Stimulated activated CD8-positive, alpha-beta memory T cell treated with anti-CD3 and anti-CD28 coated beads, Interleukin-15, amount 100 ng/mL, for 4 hours (primary cell): Measurements from ENCODE around the gene BORCS5.
"Not testable (repeated sequence)": the region's sequence is repeated elsewhere in the genome, so short reads cannot be mapped to it uniquely, and the experiment has no call there.

Experiments
- DNase-seq, 2 donors: peaks; one replicate each; pipeline ENCODE4 v3.0.0-alpha.2; 2020; ENCODE audit warnings: low read depth in 2 of 2

BORCS5 gene

DNA sequence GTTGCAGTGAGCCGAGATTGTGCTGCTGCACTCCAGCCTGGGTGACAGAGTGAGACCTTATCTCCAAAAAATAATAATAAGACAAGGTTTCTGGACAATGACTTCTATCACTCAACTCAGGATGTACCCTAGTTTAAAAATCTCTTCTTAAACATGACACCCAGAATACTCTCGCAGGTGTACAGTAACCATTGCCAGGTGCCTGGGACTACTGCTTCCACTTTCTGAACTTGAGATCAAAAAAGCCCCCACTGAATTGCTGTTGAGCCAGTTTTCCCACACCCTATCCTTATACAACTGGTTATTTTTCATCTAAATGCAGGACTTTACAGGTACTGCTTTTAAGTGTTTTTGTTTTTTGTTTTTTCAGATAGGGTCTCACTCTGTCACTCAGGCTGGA lies 36.3 kb downstream of the BORCS5 start:
- no peak for DNase-seq

DNA sequence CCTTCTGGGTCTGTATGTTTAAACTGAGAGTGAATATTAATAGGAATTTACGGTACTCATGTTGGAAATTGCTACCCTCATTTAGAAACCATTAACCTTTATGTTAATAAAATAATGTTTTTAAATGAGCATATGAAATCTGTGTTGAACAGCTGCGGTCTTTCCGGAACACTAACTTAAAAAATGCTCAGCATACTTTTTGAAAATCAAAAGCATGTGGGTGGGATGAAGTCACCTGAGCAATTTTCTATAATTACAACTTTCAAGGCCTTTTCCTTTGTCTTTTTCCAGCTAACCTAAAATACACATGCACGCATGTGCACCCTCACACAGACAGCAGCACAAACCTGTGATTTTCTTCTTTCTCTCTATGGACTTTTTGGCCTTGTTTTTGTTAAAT lies 39.8 kb downstream of the BORCS5 start:
- no peak for DNase-seq

DNA sequence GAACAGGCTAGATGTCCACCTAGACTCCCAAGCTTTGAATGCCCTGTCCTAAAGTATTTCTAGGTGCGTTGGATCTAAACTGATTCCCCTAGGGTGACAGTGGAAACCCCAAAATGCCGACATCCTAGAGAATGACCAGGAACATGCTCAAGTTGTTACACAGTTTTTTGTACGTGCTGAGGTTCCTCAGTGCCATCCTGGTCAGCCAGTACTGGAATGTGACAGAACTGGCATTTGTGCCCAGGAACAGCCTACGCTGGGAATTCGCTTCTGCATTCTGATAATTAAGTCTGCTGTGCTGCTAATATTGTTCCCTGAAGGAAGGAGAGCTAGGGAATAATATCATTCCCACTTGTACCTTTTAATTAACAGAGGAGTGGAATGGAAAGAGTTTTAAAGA lies 40.3 kb downstream of the BORCS5 start:
- DNase-seq, result no peak

DNA sequence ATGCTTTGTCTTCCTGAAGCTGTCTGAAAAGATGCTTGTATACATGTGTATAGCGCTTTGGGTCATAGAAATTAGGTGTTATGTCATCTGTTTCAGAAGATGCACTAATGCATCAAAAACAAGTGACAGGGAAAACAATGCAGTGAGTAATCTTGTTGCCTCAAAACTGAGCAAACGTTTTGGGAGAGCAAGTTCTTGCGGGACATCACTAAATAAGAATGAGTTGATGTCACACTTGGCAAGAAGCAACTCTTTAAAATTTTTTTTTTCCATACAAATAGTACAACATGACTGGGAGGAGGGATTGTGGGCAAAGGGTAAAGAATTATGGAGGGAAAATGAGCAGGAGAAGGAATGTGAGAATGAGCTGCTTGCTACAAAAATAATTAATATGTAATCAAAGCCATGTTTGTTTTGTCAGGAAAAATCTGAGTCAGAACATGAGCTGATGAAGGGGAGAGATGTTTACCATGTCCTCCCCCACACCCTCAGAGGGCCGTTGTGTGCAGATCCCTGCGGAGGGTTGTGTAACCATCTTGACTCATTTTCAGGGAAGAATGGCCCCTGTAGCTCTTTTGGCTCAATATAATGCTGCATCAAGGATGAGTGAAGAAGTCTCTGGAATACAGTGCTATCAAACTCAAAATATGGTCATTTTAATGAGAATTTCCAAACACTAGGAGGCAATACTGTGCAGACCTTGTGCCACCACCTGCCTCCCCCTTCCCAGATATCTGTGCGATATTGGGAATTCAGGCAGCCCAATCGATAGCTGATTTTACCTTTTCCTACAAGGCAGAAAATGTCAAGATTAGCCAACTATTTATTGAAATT lies 41.4 kb downstream of the BORCS5 start:
- DNase-seq, result no peak

DNA sequence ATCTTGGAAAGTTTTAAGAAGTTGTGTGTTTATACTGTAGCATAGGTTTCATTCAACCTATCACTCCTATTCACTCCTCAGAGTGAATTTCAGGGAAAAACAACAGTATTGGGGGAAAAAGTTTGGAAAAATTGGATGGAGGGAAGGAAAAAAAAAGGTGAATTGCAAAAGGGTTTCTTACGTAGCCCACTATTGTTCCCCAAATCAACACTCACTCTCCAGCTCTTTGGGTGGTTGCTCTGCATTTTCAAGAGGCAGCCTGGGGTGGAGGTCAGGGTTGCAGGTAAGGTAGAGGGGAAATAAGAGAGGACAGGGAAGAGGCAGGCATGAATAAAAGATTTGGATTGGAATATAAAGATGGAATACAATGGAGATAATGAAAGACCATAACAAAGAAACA lies 42.3 kb downstream of the BORCS5 start:
- no peak for DNase-seq

DNA sequence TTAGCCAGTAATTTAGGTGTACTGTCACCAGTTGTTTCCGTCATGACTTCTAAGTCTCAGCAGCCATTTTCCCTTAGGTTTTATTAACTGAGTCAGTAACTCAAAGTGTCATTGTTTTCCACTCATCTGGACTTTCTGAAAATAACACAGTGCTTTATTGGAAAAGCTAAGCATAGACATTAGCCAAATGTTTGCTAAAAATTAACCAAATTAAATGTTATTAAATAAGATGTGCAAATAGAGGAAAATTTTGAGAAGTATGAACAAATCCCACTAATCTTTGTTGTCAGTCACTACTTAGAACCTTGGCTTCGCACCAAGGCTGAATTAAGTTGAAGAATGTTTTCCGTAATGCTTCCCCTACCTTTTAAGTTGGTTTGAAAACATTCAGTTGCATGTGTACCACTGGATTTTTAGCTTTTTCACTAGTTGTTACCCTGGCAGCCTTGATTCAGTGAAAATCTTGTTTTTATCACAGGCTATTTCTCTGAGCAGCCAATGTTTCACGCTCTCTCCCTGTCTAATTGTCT lies 43.0 kb downstream of the BORCS5 start:
- no peak for DNase-seq

DNA sequence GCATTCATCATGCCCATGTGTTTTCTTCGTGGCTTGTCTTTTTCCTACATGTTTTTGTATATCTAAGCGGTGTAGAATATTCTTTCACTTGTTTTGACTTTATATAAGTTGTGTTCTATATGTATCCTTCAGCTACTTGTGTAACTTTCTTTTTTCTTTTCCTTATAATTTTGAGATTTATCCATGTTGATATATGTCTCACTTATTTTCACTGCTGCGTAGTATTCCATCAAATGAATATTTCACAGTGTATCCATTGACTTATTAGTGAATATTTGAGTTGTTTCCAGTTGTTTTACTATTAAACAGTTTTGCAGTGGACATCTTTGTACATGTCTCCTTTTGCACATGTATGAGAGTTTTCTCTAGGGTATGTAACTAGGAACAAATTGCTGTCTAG lies 43.9 kb downstream of the BORCS5 start:
- no peak for DNase-seq

DNA sequence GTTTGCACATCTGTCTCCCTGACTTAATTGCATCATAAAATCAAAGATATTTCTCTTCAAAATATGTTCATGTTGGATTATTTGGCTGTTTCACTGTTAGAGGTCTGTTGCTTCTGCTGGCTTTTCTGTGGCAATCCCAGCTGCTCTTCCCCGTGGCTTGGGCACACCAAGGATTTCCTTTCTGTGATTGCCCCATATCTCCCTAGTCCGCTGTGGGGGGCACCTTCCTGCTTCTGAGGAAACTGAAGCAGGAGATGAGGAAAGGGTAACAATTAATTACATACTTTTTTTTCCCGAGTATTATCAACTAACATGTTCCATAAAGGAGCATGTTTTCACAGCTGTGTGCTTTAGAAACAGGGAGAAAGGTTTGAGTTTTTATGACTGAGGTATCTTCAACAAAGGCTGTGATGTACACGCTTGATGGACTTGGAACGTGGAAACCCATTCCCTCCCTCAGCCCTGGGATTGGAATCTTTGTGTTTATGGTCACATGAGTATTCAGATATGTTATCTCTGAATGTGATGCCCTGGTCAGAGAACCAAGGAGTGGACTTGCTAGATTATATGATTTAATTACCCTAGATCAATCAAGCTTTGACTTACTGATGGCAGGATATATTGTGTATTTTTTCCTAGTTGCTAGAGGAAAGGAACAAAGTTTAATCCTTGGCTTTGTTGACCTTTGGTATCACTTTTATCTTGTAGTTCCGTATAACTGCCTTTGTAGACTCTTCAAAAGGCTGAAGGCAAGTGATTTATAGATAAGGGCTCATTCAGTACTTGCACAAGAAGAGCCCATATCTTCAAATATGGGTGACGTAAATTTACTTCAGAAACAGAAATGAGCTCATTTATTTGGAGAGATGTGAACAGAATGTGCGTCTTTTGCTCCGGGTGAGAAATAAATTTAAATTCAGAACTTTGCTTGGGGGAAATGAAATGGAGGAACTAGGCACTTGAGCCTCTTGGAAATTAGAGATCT lies 46.7 kb downstream of the BORCS5 start:
- DNase-seq, result no peak

DNA sequence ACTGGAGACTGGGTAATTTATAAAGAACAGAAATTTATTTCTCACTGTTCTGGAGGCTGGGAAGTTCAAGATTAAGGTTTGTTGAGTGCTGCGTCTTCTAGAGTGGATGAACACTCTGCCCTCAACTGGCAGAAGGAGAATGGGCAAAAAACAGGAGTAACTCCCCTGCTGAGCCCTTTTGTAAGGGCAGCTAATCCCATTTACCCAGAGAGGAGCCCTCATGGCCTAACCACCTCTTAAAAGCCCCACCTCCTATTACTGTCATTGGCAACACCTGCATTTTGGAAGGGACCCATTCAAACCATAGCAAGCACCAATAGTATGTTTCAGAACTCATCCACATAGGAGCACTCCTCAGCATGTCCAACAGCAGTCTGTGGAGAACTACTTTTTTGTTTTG lies 47.4 kb downstream of the BORCS5 start:
- no peak for DNase-seq

DNA sequence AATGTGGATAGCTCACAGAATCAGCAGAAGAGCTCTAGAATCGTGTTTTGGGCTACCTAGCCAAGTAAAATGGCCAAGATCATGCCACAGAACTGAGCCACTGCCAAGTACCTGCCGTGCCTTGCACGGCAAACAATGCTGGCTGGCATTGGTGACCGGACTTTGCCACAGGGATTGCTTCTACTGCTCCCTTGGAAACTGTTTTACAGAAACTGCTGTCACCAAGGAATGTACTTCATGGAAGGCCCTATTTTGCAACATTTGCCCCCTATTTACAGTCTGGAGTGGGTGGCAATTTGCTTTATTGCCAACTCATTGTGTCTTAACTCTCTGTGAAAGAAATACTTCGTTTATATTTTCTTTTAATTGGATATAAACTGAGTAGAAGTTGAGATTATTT lies 49.0 kb downstream of the BORCS5 start:
- no peak for DNase-seq

DNA sequence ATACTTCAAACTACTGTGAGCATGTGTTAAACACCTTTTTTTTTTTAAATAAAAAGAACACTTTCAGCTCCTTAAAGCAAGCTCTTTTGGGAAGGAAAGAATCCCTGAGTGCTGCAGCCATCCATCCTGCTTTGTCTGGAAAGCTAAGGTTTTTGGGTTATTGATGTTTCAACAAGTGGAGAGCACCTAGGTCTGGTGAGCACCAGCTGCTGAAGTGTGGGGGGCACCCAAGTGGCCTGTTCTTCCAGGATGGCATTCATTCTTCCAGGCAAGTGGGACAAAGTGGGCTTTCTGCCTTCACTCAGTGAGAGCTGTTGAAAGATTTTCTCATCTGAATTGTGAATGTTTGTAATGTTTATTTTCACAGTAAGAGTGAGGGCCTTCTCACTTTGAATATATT lies 49.9 kb downstream of the BORCS5 start:
- DNase-seq, result no peak

DNA sequence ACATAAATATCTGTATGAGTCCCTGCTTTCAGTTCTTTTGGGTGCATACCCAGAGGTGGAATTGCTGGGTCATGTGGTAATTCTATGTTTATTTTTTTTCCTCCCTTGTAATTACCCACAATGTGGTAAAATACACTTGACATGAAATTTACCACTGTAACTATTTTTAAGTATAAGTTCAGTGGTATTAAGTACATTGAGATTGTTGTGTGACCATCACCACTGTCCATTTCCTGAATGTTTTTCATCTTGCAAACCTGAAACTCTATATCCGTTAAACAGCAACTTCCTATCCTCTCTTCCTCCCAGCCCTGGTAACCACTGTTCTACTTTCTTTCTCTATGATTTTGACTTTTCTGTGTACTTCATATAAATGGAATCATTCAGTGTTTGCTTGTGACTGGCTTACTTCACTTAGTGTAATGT lies 51.4 kb downstream of the BORCS5 start:
- no peak for DNase-seq

DNA sequence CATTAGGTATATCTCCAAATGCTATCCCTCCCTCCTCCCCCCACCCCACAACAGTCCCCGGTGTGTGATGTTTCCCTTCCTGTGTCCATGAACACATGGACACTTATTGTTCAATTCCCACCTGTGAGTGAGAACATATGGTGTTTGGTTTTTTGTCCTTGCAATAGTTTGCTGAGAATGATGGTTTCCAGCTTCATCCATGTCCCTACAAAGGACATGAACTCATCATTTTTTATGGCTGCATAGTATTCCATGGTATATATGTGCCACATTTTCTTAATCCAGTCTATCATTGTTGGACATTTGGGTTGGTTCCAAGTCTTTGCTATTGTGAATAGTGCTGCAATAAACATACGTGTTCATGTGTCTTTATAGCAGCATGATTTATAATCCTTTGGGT lies 52.5 kb downstream of the BORCS5 start:
- DNase-seq, result not testable (repeated sequence)

DNA sequence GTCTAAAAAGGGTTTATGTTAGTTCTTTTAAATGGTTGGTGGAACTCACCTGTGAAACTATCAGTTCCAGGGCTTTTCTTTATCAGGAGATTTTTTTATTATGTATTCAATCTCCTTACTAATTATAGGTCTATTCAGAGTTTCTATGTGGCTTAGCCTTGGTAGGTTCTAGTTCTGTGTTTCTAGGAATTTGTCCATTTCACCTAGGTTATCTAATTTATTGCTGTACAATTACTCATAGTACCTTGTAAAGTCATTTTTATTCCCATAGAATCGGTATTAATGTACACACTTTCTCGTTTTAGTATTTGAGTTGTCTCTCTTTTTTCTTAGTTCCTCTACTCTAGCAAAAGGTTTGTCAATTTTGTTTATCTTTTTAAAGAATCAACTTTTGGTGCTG lies 59.0 kb downstream of the BORCS5 start:
- DNase-seq, result no peak

DNA sequence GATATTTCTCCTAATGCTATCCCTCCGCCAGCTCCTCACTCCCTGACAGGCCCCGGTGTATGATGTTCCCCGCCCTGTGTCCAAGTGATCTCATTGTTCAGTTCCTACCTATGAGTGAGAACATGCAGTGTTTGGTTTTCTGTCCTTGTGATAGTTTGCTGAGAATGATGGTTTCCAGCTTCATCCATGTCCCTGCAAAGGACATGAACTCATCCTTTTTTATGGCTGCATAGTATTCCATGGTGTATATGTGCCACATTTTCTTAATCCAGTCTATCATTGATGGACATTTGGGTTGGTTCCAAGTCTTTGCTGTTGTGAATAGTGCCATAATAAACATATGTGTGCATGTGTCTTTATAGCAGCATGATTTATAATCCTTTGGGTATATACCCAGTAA lies 62.3 kb downstream of the BORCS5 start:
- not testable (repeated sequence) for DNase-seq

DNA sequence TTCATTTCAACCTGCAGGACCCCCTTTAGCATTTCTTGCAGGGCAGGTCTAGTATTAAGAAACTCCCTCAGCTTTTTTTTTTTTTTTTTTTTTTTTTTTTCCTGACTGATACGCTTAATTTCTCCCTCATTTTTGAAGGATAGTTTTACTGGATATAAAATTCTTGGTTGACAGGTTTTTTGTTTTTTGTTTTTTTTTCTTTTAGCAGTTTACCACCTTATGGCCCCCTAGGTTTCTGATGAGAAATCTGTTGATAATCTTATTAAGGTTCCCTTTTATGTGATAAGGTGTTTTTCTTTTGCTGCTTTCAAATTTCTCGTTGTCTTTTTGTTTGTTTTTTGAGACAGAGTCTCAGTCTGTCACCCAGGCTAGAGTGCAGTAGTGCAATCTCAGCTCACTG lies 66.5 kb downstream of the BORCS5 start:
- no peak for DNase-seq

DNA sequence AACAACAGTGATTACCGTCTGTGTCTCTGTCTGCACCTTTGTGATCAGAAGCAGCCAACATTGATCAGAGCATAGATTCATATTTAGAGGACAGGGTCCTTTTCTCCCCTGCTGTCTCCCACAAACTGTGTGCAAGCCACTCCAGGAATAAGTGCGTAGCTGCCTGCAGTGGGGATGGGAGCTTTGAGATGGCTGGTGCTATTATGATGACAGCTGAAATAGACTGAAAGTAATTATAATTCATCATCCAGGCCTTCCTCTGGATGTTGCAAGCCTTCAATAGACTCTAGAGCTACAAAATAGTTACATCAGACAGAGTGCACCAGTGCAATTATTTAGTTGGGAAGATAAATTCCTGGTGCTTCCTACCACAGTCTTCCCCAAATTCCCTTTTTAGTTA lies 68.1 kb downstream of the BORCS5 start:
- no peak for DNase-seq

DNA sequence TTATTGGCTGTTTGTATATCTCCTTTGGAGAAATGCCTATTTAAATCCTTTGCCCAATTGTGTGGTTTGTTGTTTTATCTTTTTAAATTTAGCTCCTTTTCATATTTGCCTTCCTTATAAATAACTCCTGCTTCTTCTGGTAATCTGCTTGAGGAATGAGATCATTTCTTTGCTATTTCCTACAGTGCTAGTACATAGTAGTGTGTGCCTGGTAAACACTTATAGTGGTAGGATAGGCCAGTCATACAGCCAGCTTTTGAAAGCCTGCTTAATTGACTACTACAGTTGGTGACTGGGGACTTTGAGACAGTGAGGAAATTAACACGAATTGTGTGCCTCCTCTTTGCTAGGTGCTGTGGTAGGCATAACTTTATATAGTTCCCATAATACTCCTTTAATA lies 68.7 kb downstream of the BORCS5 start:
- no peak for DNase-seq

DNA sequence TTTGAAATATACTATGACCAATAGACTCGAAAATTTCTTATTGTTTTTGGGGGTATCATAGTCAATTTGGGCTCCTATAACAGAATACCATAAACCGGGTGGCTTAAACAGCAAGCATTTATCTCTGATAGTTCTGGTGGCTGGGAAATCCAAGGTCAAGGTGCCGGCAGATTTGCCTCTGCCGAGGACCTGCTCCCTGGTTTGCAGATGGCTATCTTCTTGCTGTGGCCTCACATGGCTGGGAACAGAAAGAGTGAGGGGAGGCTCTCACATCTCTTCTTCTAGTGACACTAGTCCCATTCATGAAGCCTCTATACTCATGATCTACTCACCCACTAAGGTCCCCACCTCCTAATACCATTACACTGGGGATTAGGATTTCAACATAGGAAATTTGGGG lies 70.7 kb downstream of the BORCS5 start:
- no peak for DNase-seq

DNA sequence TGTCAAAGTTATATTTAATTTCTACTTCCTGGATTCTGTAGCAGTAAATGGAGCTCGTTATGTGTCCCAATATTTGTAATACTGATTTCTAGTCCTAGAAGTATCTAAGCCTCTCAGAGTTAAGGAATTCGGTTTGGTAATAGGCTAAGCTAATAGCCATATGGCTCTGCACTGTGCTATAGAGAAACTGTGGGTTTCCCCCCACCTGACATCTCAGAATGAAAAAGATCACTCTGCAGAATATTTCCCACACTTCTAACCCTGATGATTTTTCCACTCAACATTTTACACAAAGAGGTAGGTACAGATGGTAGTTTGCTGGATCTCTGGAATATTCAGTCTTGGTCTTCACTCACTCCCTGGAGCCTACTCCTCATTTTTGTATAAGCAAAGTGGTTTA lies 71.2 kb downstream of the BORCS5 start:
- DNase-seq, result no peak

DNA sequence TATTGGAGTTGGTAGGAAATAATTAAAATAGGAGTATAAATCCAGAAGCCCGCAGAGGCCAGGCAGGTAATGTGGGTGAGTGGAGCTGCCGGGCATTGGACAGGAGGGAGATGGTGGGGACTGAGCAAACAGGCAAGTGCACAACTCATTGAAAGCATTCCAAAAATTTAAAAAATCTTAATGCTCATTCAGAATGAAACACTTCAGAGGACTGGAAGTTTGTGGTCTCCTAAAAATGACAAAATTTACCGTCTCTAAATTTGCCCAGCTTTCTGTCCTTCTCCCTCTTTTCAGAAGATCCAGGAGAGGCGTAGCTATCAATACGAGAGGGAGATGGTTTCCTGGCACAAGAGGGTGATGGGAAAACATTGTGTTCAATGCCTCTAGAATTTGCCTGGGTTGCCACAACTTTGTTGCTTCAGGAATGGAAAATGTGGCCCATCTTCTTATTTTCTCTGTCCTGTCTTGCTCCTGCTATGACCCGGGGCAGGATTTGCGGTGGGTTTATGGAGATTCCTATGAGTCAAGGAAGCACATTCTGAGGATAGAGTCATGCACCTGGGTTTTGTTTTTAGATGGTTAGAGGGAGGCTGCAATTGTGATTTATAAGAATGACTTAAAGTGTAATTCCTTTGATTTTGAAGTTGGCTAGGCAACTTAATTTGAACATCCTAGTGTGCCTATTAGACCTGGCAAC lies 72.2 kb downstream of the BORCS5 start:
- DNase-seq, result no peak

DNA sequence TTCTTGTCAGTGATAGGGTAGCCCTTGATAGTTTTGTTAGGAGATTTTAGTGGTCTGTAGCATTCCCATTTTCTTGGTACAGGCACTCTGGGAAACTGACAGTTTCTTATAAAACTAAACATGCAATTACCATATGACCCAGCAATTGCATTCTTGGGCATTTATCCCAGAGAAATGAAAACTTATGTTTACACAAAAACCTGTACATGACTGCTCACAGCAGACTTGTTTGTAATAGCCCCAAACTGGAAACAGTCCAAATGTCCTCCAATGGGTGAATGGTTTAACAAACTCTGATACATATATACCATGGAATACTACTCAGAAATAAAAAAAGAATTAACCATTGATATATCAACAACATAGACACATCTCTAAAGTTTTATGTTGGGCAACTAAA lies 75.5 kb downstream of the BORCS5 start:
- no peak for DNase-seq
